HTR-8/SVneo (cell line): ENCODE data around the gene DUSP9.
"Not testable (repeated sequence)": the region's sequence is repeated elsewhere in the genome, so short reads cannot be mapped to it uniquely, and the experiment has no call there.

Experiments
- DNase-seq: peaks from one replicate; pipeline ENCODE4 v3.0.0; 2011; ENCODE audit warnings: low spot score, mixed read lengths; ENCODE audit not compliant: insufficient read length
- FAIRE-seq: peaks from 2 replicates; lab custom pipeline; 2011; peaks lifted over from hg19 to GRCh38; lab: Jason Lieb, UNC

Gene DUSP9

DNA sequence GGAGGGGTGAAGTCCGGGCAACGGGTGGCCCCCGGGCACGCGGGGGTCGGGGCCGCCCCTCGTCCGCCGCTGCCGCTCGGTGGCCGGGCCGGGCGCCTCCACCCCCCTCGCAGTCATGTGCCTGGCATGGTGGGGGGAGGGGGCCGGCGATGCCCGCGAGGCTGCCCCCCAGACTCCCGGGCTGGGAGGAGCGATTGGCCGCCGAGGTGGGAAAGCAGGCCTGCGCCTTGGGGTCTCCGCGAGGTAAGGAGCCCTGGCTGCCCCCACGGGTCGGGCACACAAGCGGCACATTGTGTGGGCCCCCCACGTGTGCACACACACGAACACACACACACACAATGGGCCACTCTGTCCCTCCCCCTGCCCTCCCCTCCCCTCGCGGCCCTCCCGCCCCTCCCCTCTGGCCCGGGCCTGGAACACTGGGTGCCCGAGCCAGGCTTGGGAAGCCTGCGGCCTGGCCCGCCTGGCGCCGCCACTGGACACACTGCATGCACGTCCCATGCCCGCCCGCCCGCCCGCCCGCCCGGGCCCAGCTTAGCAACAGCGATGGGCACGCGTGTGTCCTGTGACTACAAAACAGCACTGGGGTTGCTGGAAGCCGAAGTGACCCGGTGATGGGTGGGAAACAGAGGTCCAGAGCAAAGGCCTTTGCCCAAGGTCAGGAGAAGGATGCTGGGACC lies 42.0 kb downstream of the DUSP9 start:
- FAIRE-seq: no peak

GRCh38 chrX:153689654-153690465 lies 42.9 kb downstream of the DUSP9 start:
- FAIRE-seq (no peak), DNase-seq (no peak)

More for the DNA sequence above, 42.0 kb downstream of the DUSP9 start:
- DNase-seq: no peak

DNA sequence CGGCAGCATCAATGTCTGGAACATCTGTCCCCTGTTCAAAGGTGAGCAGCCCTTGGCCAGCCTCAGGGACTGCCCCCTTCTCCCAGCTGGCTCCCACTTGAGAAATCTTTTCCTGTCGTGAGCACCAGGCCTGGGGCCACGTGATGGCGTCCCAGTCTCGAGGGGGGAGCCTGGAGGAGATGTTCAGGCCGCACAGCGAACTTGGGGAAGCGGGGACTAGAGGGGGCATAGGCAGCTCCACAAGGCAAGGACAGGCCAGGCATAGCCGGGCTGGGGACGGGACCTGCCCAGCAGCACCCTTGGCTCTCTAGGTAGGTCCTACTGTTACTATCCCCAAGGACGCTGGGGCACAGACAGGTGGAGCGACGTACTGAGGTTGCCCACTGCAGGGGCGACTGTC lies 43.5 kb downstream of the DUSP9 start:
- FAIRE-seq: no peak

DNA sequence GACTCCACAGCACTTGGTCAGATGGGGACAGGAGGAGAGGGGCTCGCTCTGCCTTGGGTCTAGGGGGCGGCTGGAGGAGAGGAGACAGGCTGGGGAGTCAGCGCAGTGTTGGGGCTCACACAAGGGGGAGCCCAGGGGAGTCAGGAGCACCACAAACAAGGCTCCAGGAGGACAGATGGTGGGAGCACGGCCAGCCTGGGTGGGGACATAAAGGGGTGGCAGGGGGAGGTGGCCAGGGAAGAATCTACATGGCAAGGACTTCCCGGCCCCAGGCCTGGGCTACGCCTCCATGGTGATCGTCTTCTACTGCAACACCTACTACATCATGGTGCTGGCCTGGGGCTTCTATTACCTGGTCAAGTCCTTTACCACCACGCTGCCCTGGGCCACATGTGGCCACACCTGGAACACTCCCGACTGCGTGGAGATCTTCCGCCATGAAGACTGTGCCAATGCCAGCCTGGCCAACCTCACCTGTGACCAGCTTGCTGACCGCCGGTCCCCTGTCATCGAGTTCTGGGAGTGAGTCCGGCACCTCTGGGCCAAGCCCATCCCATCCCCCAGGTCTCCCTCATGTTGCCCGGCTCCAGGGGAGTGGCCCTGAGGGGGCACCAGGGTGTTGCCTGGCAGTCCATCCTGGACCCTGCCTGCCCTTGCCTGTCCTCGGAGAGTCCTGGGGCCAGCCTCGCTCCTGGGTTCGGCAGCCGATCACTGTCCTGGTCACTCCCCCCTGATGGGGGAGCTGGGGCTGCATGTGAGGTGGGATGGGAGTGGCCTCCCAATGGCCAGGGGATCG lies 44.2 kb downstream of the DUSP9 start:
- FAIRE-seq, DNase-seq: not testable (repeated sequence)

More for the DNA sequence above, 43.5 kb downstream of the DUSP9 start:
- no peak for DNase-seq

DNA sequence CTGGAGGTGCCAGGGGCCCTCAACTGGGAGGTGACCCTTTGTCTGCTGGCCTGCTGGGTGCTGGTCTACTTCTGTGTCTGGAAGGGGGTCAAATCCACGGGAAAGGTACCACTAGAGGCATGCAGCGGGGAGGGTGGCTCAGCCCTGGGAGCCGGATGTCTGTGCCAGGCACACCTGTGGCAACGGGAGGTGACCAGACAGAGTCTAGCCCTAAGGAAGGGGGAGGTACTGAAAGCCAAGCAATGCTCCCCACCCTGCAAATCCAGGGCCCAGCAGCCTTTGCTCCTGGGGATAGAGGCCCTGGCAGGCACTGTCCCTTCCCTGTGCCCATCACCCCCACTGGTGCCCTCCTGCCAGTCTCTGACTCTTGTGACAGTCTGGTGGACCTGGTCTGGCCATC lies 45.0 kb downstream of the DUSP9 start:
- DNase-seq (no peak), FAIRE-seq (no peak)

GRCh38 chrX:153692611-153693156 lies 45.7 kb downstream of the DUSP9 start:
- DNase-seq: no peak

DNA sequence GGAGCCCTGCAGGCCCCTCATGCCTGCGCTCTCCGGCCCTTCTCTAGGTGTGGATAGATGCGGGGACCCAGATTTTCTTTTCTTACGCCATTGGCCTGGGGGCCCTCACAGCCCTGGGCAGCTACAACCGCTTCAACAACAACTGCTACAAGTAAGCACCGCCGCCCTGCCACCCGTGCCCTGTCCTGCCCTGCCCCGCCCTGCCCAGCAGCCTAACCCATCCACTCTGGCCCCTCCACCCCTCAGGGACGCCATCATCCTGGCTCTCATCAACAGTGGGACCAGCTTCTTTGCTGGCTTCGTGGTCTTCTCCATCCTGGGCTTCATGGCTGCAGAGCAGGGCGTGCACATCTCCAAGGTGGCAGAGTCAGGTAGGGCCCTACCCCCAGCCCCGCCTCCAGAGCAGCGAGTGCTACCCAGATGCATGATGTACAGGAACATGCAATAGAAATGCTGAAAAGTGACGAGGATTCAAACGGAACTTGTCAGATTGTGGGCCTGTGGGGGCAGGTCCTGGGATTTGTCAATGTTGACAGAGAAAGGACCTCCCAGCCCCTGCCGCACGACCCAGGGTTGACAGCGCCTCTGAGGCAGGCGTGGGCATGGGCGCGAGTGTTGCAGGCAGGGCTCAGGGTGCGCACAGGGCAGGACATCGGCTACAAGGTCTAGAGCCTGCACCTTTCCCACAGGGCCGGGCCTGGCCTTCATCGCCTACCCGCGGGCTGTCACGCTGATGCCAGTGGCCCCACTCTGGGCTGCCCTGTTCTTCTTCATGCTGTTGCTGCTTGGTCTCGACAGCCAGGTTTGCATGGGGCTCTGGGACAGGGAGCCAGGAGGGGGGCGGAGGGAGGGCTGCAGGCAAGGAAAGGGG lies 46.4 kb downstream of the DUSP9 start:
- no peak for FAIRE-seq
- DNase-seq: no peak

More at GRCh38 chrX:153692611-153693156, 45.7 kb downstream of the DUSP9 start:
- FAIRE-seq: no peak

DNA sequence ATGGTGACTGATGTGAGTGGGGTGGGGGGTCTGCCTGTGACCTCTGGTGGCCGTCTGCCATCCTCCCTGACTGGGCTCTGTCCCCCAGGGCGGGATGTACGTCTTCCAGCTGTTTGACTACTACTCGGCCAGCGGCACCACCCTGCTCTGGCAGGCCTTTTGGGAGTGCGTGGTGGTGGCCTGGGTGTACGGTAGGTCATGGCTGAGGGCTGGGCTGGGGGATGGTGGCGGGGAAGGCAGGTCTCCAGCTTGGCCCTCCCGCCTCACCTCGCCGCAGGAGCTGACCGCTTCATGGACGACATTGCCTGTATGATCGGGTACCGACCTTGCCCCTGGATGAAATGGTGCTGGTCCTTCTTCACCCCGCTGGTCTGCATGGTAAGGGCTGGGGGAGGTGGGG lies 47.3 kb downstream of the DUSP9 start:
- FAIRE-seq, DNase-seq: not testable (repeated sequence)

DNA sequence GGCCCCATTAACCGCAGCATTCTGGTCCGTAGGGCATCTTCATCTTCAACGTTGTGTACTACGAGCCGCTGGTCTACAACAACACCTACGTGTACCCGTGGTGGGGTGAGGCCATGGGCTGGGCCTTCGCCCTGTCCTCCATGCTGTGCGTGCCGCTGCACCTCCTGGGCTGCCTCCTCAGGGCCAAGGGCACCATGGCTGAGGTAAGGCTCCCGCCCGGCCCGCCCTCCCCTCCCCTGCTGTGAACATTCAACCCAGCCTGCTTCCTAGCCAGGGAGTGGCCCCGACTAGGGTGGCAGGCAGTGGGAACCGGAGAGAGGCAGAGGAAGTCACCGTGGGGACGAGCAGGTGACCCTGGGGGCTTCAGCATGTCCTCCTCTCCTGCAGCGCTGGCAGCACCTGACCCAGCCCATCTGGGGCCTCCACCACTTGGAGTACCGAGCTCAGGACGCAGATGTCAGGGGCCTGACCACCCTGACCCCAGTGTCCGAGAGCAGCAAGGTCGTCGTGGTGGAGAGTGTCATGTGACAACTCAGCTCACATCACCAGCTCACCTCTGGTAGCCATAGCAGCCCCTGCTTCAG lies 47.8 kb downstream of the DUSP9 start:
- no peak for DNase-seq
- FAIRE-seq: no peak

- DNase-seq (no peak), FAIRE-seq (no peak)
Measured at GRCh38 chrX:153696100-153696499, 49.1 kb downstream of the DUSP9 start.

GRCh38 chrX:153696538-153696937 lies 49.5 kb downstream of the DUSP9 start:
- FAIRE-seq, DNase-seq: not testable (repeated sequence)

- DNase-seq, FAIRE-seq: not testable (repeated sequence)
Measured at GRCh38 chrX:153696986-153697722, 50.2 kb downstream of the DUSP9 start.

- DNase-seq (no peak), FAIRE-seq (no peak)
Measured at GRCh38 chrX:153697924-153698865, 51.2 kb downstream of the DUSP9 start.

DNA sequence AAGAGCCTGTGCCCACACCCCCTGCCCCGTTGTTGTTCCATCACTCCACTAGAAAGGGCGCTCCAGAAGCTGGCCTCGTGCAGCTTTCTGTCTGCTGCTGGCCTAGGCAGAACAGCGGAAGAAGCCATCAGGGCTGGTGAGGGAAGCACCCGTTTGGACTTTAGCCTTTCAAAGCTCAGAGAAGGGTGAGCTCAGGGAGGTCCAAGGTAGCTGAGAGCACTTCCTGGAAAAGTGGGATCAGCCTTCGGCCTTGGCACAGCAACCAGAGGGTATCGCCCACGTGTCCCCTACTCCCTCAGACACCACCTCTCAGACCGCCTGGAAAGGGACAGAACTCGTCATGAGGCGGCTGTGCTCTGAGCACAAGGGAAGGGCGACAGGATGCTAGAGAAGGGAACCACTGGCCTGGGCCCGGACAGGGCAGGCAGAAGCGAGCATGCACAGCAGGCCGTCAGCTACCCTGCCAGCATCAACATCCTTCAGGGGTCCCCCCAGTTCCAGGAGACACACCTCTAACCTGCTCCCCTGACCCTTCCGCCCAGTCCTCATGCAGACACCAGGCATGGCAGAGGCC lies 52.3 kb downstream of the DUSP9 start:
- DNase-seq, FAIRE-seq: not testable (repeated sequence)

DNA sequence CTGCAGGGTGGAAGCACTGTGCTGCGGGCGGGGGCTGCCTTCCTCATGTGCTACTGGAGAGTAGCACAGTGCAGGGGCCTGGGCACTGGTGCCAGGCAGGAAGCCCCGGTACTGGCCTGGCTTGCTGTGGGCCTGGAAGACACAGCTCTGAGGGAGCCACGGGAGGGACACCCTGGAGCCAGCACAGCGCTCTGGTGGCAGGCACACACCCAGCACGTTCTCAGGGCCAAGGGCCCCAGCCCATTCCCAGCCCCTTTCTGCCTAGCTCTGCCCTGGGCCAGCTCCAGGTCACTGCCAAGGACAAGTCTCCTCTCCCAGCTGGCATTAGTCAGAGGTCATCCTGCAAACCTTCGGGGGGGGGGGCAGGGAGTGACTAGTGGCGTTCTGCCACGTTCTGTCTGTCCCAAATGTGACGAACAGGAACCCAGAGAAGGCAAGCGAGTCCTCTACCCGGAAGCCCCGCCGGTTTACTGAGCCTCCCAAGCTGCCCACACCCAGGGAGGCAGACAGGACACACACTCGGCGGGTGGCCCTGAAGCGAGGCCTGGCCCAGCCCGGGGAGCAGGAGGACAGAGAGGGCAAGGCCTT lies 52.9 kb downstream of the DUSP9 start:
- not testable (repeated sequence) for FAIRE-seq

DNA sequence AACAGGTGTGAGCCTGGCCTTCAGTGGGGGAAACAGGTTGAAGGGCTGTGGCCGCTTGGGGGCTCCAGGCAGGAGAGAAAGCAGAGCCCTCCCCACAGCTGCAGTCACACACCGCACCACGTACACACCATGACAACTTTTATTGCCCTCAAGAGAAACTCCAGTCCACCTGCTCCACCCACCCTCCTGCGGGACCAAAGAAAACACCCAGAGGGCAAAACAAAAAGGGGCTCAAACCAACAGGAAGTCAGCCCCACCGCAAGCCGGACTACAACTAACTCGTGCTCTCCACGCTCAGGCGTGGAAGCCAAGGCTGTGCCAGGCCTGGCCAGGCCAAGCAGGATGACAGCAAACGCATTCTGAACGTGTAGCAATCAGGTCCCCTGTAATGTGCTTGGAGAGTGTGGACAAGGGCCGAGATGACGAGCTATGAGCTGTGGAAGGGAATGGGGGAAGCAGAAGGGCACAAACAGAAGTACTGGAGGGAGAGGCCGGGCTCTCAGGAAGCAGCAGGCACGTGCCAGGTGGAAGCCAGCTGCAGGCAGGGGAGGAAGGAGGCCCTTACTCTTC lies 53.5 kb downstream of the DUSP9 start:
- FAIRE-seq: no peak
- no peak for DNase-seq

More for the DNA sequence above, 52.9 kb downstream of the DUSP9 start:
- not testable (repeated sequence) for DNase-seq
